A673 (cell line): ENCODE measurements around the gene SEM1.

ENCODE experiments used
- EZH2 ChIP-seq: fragments of 200-600 bp; sonication (generic); IDR thresholded peaks from 2 replicates; pipeline ENCODE4 v1.6.1; 2017; ENCODE audit warnings: borderline replicate concordance, low read depth, mild to moderate bottlenecking, mixed read lengths, antibody characterized with exemption, low read length; ENCODE audit not compliant: poor library complexity, severe bottlenecking
- TF ChIP-seq, protein P1 (sequence below): fragments of 300-800, 200-600 bp; sonication (generic); conservative IDR thresholded peaks from 2 replicates; pipeline ENCODE4 v1.5.1; 2017; ENCODE audit warnings: low read depth, mild to moderate bottlenecking, antibody characterized with exemption, low read length, moderate library complexity, mixed read lengths

GRCh38 chr7:96747418-96747940 lies 37.8 kb upstream of the SEM1 start:
- TF ChIP-seq, protein P1, sequence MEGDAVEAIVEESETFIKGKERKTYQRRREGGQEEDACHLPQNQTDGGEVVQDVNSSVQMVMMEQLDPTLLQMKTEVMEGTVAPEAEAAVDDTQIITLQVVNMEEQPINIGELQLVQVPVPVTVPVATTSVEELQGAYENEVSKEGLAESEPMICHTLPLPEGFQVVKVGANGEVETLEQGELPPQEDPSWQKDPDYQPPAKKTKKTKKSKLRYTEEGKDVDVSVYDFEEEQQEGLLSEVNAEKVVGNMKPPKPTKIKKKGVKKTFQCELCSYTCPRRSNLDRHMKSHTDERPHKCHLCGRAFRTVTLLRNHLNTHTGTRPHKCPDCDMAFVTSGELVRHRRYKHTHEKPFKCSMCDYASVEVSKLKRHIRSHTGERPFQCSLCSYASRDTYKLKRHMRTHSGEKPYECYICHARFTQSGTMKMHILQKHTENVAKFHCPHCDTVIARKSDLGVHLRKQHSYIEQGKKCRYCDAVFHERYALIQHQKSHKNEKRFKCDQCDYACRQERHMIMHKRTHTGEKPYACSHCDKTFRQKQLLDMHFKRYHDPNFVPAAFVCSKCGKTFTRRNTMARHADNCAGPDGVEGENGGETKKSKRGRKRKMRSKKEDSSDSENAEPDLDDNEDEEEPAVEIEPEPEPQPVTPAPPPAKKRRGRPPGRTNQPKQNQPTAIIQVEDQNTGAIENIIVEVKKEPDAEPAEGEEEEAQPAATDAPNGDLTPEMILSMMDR: no peak
- TF ChIP-seq EZH2: no peak
